GM19035 (cell line): Measurements from ENCODE around the gene ADAM19.
"Not testable (repeated sequence)": the region's sequence is repeated elsewhere in the genome, so short reads cannot be mapped to it uniquely, and the experiment has no call there.

Experiments used
- ATAC-seq: cut with Tn5 transposase; IDR thresholded peaks from one replicate; pipeline ENCODE4 v1.9.1; 2021; ENCODE audit not compliant: unreplicated experiment

ADAM19 gene

DNA sequence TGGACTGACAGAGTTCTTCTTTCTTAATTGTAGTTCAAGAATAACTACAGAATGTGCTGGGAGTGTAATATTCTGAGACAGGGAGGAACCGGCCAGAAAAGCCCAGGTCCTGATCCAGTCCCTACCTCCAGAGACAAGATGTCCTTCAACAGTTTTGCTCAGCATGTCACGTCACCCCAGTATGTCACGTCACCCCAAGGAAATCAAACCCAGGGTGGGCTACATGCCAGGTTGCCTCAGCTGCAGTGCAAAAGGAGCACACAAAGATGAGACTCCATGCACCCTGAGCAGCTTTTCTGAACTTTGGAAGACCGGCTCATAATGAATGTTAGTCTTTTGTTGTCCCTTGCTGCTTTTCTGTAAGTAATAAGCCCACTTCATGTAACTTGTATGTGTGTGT, 141.5 kb downstream of the ADAM19 start:
- no peak for ATAC-seq

DNA sequence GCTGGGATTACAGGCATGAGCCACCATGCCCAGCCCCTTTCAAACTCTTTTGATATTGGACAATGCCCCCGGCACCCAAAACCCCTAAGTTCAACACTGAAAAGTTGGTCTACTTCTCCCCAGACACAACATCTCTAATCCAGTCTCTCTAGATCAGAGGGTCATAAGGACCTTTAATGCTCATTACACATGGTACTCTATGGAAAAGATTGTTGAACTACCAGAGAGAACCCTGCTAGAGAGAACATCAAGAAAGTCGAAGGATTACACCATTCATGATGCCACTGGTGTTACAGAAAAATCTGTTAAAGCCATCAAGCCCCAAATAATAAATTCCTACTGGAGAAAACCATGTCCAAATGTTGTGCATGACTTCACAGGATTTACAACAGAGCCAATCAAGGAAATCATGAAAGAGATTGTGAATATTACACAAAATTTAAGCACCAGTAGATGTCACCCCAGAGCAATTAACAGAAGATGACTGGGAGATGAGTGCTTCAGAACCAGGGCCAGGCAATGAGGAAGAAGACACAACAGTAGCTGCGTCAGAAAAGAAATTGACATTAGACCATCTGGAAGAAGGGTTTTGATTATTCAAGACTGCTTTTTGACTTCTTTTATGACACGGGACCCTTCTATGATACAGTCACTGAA, 143.9 kb downstream of the ADAM19 start:
- ATAC-seq: peak; percentile 88

DNA sequence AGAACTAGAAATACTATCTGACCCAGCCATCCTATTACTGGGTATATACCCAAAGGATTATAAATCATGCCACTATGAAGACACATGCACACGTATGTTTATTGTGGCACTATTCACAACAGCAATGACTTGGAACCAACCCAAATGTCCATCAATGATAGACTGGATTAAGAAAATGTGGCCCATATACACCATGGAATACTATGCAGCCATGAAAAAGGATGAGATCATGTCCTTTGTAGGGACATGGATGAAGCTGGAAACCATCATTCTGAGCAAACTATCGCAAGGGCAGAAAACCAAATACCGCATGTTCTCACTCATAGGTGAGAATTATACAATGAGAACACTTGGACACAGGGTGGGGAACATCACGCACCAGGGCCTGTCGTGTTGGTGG, 145.7 kb downstream of the ADAM19 start:
- not testable (repeated sequence) for ATAC-seq
